Activated CD4-positive, alpha-beta T cell treated with anti-CD3 and anti-CD28 coated beads for 1 hour (primary cell): ENCODE results near the gene KRTAP4-1.
"Not testable (repeated sequence)": the region's sequence is repeated elsewhere in the genome, so short reads cannot be mapped to it uniquely, and the experiment has no call there.

ENCODE experiments used
- DNase-seq: peaks from one replicate; pipeline ENCODE4 v3.0.0-alpha.2; 2020

KRTAP4-1 gene

DNA sequence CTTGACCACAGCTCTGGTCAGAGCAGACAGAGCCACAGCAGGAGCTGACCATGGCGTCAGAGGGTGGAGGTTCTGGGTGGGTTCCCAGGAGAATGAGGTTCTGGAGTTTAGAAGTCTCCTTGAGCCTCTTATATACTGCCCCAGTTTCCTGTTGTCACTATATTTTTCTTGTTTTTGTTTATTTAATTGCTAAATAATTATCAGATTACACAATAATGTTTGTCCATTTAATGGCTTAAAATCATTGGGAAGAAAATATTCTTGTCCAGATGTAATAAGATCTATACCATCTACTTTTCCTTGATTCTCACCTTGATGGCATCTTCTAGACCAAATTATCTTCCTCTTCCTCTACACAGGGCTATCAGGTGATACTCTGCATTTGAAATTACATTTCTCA lies 16.6 kb downstream of the KRTAP4-1 start, which contains the start of gene KRTAP4-3:
KRTAP4-3 (minus strand) TSS at position 101 of the 400 bp plus-strand sequence; CDS start at position 52, 49 bp downstream.
- no peak for DNase-seq

DNA sequence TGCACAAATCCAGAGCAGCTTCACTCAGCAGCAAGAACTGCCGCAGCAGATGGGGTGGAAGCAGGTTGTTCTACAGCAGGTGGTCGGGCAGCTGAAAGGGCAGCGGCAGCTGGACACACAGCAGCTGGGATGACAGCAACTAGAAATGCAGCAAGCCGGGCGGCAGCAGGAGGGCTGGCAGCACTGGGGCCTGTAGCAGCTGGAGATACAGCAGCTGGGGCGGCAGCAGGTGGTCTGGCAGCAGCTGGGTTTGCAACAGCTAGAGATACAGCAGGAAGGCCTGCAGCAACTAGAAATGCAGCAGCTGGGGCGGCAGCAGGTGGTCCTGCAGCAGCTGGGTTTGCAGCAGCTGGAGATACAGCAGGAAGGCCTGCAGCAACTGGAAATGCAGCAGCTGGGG lies 17.1 kb downstream of the KRTAP4-1 start:
- no peak for DNase-seq

DNA sequence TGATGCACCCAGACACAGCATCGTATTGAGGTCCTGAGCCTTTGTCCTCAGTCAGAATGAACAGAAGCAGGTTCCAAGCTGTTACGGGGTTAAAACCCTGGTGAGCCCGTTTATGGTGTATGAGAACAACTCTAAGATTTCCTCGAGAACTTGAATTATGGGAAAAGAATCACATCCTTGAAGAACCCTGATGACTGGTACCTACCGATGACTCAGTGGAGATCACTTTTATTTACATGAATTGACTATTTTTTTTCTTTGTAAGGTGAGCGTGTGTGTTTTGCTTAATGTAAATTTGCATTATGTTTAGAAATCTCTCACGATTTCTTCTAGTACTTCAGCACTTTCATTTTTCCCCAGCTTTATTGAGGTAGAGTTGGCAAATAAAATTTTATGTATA lies 20.9 kb downstream of the KRTAP4-1 start:
- DNase-seq, result no peak

DNA sequence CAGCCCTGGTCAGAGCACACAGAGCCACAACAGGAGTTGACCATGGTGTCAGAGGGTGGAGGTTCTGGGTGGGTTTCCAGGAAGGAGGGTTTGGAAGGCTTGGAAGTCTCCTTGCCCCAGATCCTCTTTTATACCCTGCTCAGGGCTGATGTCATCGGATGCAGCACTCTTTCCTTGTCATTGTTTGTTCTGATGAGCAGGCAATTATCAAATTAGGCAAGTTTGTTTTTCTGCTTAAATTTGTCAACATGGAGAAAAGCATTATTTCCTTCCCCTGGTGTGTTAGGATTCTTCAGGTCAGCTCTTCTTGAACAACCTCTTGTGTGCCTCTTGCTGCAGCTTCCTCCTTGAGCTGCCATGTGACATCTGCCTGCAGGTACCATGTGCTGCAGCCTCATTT lies 24.1 kb downstream of the KRTAP4-1 start, which contains the start of gene KRTAP4-4:
KRTAP4-4 (minus strand) TSS at position 101 of the 400 bp plus-strand sequence; CDS start at position 44, 57 bp downstream.
- no peak for DNase-seq

DNA sequence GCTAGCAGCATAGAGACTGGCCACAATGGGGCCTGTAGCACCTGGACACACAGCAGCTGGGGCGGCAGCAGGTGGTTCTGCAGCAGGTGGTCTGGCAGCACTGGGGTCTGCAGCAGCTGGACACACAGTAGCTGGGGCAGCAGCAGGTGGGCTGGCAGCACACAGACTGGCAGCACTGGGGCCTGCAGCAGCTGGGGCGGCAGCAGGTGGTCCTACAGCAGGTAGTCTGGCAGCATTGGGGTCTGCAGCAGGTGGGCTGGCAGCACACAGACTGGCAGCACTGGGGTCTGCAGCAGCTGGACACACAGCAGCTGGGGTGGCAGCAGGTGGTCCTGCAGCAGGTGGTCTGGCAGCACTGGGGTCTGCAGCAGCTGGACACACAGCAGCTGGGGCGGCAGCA lies 24.5 kb downstream of the KRTAP4-1 start:
- DNase-seq, result not testable (repeated sequence)

DNA sequence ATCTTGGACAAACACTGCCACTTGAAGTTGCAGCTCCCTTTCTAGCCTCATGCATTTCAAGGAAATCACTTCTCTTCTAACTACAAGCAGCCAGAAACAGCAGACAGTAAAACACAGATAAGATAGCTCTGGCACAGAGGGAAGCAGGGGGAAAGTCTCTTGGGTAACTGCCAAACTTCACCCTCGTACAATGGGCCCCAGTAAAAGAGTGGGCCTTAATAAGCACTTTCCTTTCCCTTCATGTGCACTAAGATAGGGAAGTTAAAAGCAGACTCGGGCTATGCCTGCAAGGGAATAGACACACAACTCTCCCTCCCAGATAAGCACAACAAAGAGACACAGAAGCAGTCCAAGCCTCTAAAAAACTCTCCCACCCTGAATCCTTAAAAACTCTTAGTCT lies 30.9 kb downstream of the KRTAP4-1 start:
- DNase-seq, result no peak

DNA sequence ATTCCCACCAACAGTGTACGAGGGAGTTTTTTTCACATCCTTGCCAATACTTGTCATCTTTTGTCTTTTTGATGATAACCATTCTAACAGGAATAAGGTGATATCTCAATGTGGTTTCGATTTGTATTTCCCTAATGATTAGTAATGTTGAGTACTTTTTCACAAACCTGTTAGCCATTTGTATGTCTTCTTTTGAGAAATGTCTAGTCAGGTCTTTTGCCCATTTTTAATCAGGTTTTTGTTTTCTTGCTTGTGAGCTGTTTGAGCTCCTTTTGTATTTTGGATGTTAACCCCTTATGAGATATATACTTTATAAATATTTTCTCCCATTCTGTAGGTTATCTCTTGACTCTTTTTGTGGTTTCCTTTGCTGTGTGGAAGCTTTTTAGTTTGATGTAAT lies 33.2 kb downstream of the KRTAP4-1 start:
- no peak for DNase-seq

DNA sequence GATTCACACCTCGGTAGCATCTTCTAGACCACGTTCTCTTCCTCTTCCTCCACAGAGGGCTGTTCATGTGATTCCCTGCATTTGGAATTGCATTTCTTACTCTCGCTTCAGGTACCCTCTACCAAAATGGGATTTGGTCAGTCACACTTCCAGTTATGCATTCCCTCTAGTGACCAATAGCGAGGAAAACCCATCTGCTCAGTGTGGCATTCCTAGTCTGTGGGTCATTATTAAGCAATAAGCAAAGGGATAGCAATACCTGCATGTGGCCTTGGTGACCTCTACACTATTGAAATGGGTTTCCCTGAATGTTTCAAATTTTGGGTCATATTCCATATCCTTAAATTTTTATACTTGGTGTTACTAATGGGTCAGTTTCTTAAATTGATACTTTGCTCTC lies 34.7 kb downstream of the KRTAP4-1 start:
- DNase-seq, result no peak

DNA sequence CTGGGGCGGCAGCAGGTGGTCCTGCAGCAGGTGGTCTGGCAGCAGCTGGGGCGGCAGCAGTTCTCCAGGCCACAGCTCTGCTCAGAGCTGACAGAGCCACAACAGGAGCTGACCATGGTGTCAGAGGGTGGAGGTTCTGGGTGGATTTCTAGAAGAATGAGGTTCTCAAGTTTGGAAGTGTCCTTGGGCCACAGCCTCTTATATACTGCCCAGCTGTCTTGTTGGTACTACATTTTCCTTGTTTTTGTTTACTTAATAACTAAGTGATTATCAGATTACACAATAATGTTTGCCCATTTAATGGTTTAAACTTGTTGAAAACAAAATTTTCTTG lies 35.1 kb downstream of the KRTAP4-1 start, which contains the start of gene KRTAP4-5:
KRTAP4-5 (minus strand) TSS at position 174 of the 334 bp plus-strand sequence; CDS start at position 116, 58 bp downstream.
- DNase-seq, result no peak

DNA sequence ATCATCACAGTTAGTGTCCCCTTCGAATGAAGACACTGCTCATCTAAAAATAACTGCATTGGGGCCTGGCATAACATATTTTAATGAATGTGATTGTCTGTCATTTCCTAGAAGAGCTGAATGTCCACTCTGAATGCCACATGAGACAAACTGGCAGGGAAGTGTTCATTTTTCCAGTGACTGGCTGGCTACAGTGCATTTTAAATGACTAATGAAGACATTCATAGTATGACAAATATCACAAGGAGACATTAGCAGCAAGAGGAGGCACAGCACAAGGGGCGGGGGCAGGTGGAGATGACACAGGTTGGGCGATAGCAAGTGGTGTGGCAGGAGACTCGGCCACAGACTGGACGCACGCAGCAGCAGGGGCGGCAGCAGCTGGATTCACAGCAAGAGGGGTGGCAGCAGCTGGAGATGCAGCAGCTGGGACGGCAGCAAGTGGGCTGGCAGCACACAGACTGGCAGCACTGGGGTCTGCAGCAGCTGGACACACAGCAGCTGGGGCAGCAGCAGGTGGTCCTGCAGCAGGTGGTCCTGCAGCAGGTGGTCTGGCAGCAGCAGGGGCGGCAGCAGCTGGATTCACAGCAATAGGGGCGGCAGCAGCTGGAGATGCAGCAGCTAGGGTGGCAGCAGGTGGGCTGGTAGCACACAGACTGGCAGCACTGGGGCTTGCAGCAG lies 35.6 kb downstream of the KRTAP4-1 start:
- not testable (repeated sequence) for DNase-seq

DNA sequence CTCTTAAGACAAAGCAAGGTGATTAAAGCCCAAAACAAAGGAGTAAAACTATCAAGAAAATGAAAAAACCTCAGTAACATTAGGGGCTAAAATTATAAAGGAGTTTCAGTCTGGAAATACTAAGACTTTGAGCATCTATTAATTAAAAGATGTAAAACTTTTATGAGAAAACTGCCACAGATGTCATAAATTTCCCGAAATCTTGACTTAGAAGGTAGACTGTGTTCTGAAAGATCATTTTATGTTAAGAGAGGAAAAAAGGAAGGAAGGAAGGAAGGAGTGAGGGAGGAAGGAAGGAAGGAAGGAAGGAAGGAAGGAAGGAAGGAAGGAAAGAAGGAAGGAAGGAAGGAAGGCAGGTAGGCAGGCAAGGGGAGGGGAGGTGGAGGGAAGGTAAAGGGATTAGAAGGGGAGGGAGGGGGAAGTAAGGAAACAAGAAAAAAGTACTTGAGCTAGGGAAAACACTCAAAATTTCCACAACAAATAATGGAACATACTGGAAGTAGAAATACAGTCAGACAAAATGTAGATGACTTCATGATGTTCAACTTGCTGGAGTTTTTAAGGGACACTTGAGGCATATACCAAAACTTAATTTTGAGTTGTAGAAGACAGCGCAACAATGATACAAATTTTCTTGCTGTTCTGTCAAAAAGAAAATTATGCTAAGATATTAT lies 37.0 kb downstream of the KRTAP4-1 start:
- no peak for DNase-seq

DNA sequence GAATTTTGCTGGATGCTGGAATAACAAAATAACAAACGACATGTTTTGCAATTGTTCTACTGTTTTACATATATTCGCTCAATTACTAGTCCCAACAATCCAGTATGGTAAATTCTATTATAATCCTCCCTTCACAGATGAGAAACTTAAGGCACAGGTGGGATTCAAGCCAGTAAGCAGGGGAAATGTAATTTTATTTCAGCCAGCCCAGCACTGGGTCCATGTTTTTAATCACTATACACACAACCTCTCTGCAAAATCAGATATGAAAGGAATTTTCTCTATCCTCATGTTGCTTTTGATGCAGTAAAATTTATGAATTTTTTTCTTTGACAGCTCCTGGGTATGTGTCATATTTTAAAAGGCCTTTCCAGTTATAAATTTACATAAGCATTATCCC lies 39.5 kb downstream of the KRTAP4-1 start:
- DNase-seq, result no peak

DNA sequence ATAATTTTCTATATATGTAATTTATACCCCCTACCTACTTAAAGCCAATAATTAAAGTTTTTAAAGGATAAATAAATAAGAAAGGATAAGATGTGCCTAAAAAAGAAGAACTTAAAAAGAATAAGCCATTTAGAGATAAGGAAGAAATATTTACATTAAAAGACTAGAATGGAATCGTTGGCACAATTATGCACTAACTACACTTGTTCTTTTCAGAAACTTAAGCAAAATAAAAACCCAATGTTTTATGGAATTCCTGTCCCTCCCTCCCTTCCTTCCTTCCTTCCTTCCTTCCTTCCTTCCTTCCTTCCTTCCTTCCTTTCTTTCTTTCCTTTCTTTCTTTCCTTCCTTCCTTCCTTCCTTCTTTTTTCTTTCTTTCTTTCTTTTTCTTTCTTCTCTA lies 39.9 kb downstream of the KRTAP4-1 start:
- no peak for DNase-seq

DNA sequence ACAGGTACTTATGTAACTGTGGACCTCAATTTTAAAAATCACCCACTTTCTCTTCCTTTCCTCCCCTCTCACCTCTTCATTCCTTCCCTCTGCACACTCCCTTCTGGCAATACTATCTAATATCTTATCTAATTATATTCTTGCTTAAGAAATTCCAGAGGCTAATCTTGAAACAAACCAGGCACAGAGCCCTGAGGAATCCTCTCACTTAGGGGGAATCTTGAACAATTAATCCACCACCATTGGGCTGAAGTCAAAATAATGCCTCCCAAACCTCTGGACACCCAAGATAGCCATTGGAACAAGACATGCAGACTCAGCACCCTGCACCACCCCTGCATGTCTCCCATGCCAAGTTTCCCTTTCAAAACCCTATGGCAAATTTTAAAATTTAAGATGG lies 43.4 kb downstream of the KRTAP4-1 start:
- no peak for DNase-seq

DNA sequence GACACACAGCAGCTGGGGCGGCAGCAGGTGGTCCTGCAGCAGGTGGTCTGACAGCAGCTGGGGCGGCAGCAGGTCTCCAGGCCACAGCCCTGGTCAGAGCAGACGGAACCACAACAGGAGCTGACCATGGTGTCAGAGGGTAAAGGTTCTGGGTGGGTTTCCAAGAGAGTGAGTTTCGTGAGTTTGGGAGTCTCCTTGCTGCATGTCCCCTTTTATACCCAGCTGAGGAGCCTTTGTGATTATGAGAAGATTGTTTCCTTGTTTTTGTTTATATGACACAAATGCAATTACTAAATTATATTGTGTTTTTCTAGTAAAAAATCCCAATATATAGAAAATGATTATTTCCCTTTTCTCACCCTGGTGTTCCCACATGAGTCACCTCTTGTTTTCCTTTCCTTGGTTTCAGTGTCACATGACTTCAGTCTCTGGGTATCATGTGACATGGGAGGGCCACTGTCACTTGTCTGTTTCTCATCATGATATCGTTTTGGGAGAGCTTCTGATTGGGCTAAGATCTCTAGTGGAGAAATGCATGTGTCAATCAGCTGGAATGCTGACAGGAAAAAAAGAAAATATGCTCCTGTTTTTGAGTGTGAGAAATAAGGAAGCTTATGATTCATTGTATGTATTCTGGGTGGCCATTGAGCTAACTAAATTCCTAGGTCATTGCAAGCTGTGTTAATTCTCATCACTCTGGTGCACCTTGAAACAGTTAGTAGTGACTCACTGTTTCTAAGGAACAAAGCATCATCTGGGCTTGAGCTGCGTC lies 44.2 kb downstream of the KRTAP4-1 start, which contains the start of gene KRTAP4-6:
KRTAP4-6 (minus strand) TSS at position 185 of the 772 bp plus-strand sequence; CDS start at position 128, 57 bp downstream.
- DNase-seq, result no peak

DNA sequence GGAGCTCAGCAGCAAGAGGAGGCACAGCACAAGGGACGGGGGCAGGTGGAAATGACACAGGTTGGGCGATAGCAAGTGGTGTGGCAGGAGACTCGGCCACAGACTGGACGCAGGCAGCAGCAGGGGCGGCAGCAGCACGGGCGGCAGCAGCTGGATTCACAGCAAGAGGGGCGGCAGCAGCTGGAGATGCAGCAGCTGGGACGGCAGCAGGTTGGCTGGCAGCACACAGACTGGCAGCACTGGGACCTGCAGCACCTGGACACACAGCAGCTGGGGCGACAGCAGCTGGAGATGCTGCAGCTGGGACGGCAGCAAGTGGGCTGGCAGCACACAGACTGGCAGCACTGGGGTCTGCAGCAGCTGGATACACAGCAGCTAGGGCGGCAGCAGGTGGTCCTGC lies 44.8 kb downstream of the KRTAP4-1 start:
- not testable (repeated sequence) for DNase-seq
